ENCODE measurements around the gene CEP70. TPM values are rescaled to one million over a fixed set of nuclear protein-coding genes. Genes with fewer than 3 reads are reported as not detected.

Gene CEP70
- total and polyA plus RNA-seq, 10 of the 15 experiments (the other 5 are each of a cell fraction or from before 2014, with no cell fraction given) = 1.4 to 9.3 (median 2.2) TPM

DNA sequence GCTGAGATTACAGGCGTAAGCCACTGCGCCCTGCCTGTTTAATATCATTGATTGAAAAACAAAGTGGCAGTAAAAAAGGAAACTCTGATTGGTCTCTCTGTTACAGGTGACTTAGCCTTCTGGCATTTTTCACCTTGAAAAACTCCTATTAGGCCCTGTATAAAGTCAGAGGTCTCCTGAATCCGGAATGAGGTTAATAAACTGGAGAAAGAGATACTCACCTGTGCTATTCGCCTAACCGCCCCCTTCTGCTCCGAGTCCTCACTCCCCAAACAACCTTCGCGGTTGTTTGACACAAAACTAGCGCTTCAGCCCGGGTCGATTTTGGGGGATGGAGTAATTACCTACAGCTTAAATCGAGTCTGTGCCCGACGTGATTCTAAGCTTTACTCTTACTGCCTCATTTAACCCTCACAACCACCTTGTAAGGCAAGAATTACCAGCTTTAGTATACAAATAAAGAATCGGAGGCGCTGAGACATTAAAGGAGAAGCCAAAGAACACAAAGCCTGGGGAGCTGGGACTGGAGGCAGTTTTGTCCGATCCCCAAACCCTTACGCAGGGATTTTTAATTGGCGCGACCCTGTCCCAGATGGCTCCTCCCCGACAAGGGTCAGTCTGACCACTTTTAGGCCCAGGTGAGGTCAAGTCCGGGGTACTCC is 441 bp downstream of the CEP70 start:
- Histone ChIP-seq H4K20me1 (ENCODE audit: control insufficient read depth, insufficient read depth) (no peaks in the 10 kb centered on the region), H2AFZ (ENCODE audit: control insufficient read depth, low read depth, low read length) (peak overlapping the region; percentile 84), H3K4me3 (peak overlapping the region; percentile 62), H3K9ac (ENCODE audit: control insufficient read depth, insufficient read depth, low read length) (peak overlapping the region; percentile 69), H3K9me3 (replicated peaks; ENCODE audit: control insufficient read depth, insufficient read depth, low read length) (peaks cover 2% of the 10 kb centered on the region; the same call in 2 of the 3 replicates), H3K4me2 (ENCODE audit: control insufficient read depth, insufficient read depth) (peak overlapping the region; percentile 93), H3K36me3 (ENCODE audit: control insufficient read depth in 2 of 2, insufficient read depth in 2 of 2, low read length in 1 of 2) (no peaks in the 10 kb centered on the region), H3K27ac (ENCODE audit: control insufficient read depth, insufficient read depth) (peak overlapping the region; percentile 24; the same call in 1 of the 2 replicates), H3K79me2 (ENCODE audit: control insufficient read depth, insufficient read depth, low read length) (no peaks in the 10 kb centered on the region), H3K27me3 (replicated peaks in 1 of 2; ENCODE audit: control insufficient read depth in 2 of 2, insufficient read depth in 2 of 2, low read length in 1 of 2) (no peaks in the 10 kb centered on the region; a peak in 1 of 4 replicates), H3K4me1 (ENCODE audit: control insufficient read depth, insufficient read depth, low read length) (peaks cover 10% of the 10 kb centered on the region)
- FAIRE-seq (no peak), ATAC-seq (no peak), DNase-seq (ENCODE audit: low read depth, low spot score) (no peak)
- in situ Hi-C loops (cut with MboI) = no loop called here
- RAD21 ChIA-PET (ENCODE audit: unreplicated experiment) = interaction anchor here (0.5 to 7.5 kb wide), 26 partner anchors 8 to 329 kb away, joined by 3 to 166 read pairs (median 7); no protein-coding TSS in a partner anchor
- TF ChIP-seq MYB (IDR thresholded peaks at IDR 0.05; ENCODE audit: borderline replicate concordance, low read depth, low read length) (no peak), RB1 (IDR thresholded peaks at IDR 0.05; ENCODE audit: borderline replicate concordance) (0 out of 2 replicates have a peak, but pooled peaks have one; percentile 17), CREB1 (IDR thresholded peaks at IDR 0.05; ENCODE audit: low read depth) (no peak), JUNB (IDR thresholded peaks at IDR 0.05) (no peak)
- POLR2A ChIA-PET = interaction anchor here (1.0 to 3.3 kb wide), 6 partner anchors 12 to 322 kb away, joined by 3 to 15 read pairs (median 6); partner anchors contain the start of gene FAIM
- WGBS (ENCODE audit: insufficient coverage, insufficient replicate concordance, low lambda C conversion rate, missing lambda C conversion rate) = 12% methylated on average over 22 of the region's 22 CpGs
- SMC1A ChIA-PET (ENCODE audit: uncharacterized antibody, unreplicated experiment) = interaction anchor here (0.5 to 6.9 kb wide), 21 partner anchors 9 to 330 kb away, joined by 3 to 132 read pairs (median 6); no protein-coding TSS in a partner anchor
- BruUV-seq (replicated peaks) = TSS peak; percentile 76
- intact Hi-C loops (cut with micrococcal nuclease; ENCODE audit: unreplicated experiment) = loop anchor here (1.0 to 5.0 kb wide), 4 partner anchors 93 to 322 kb away; no protein-coding TSS in a partner anchor
- CTCF ChIA-PET = interaction anchor here (0.8 to 14.3 kb wide), 36 partner anchors 10 to 341 kb away, joined by 3 to 451 read pairs (median 6); partner anchors contain the start of gene FAIM

DNA sequence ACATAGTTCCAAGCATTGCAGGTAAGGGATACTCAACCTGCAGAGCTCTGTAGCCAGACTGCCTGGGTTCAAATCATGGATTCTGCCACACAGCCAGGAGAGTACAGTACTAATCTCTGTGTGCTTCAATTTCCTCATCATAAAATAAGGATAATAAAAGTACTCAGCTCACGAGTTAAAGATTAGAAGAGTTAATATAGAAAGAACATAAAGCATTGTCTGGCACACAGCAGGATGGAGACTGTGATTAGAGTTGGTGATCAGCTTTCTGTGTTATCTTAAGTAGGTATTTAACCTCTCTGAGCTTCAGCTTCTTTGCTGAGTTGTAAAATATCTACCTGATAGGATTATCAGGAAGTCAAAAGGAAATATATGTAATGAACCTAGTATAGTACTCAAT is 2.7 kb downstream of the CEP70 start:
- no peaks in the 10 kb centered on the region for H3K79me2 ChIP-seq (ENCODE audit: control insufficient read depth, insufficient read depth, low read length)
- ChIA-PET POLR2A (interaction anchor here (0.7 to 1.2 kb wide), 2 partner anchors 8 to 34 kb away, joined by 3 read pairs; no protein-coding TSS in a partner anchor), CTCF (interaction anchor here (1.1 to 14.3 kb wide), 11 partner anchors 11 to 325 kb away, joined by 3 to 451 read pairs (median 5); no protein-coding TSS in a partner anchor), SMC1A (ENCODE audit: uncharacterized antibody, unreplicated experiment) (interaction anchor here (0.6 to 6.9 kb wide), 11 partner anchors 12 to 333 kb away, joined by 3 to 132 read pairs (median 3); no protein-coding TSS in a partner anchor), RAD21 (ENCODE audit: unreplicated experiment) (interaction anchor here (1.2 to 7.5 kb wide), 4 partner anchors 11 to 331 kb away, joined by 4 to 166 read pairs (median 21); no protein-coding TSS in a partner anchor)
- H3K4me1 ChIP-seq (ENCODE audit: control insufficient read depth, insufficient read depth, low read length) = peaks cover 6% of the 10 kb centered on the region
- DNase-seq (ENCODE audit: low read depth, low spot score) = no peak
- H3K27ac ChIP-seq (ENCODE audit: control insufficient read depth, insufficient read depth) = no peak overlapping the region
- 11% methylated on average over 1 of the region's 1 CpG for WGBS (ENCODE audit: insufficient coverage, insufficient replicate concordance, low lambda C conversion rate, missing lambda C conversion rate)
- H3K4me2 ChIP-seq (ENCODE audit: control insufficient read depth, insufficient read depth) = no peak overlapping the region
- in situ Hi-C loops (cut with MboI) (no loop called here), intact Hi-C loops (cut with micrococcal nuclease; ENCODE audit: unreplicated experiment) (loop anchor here (5.0 kb wide), 1 partner anchor 246 kb away; no protein-coding TSS in a partner anchor)
- no peaks in the 10 kb centered on the region; a peak in 1 of 4 replicates for H3K27me3 ChIP-seq (replicated peaks in 1 of 2; ENCODE audit: control insufficient read depth in 2 of 2, insufficient read depth in 2 of 2, low read length in 1 of 2)
- H4K20me1 ChIP-seq (ENCODE audit: control insufficient read depth, insufficient read depth) = no peaks in the 10 kb centered on the region
- H2AFZ ChIP-seq (ENCODE audit: control insufficient read depth, low read depth, low read length) = no peak overlapping the region
- H3K36me3 ChIP-seq (ENCODE audit: control insufficient read depth in 2 of 2, insufficient read depth in 2 of 2, low read length in 1 of 2) = no peaks in the 10 kb centered on the region
- H3K4me3 ChIP-seq = no peak overlapping the region
- no peak for FAIRE-seq
- no peak overlapping the region for H3K9ac ChIP-seq (ENCODE audit: control insufficient read depth, insufficient read depth, low read length)
- BruUV-seq (replicated peaks) = no TSS peak
- ATAC-seq = no peak
- no peaks in the 10 kb centered on the region for H3K9me3 ChIP-seq (replicated peaks; ENCODE audit: control insufficient read depth, insufficient read depth, low read length)
- TF ChIP-seq DPF2 (IDR thresholded peaks at IDR 0.05) = no peak
- no peak for TF ChIP-seq MEF2A (IDR thresholded peaks at IDR 0.05; ENCODE audit: insufficient read depth, low read depth, low read length)
- no peak for TF ChIP-seq NR2C2 (IDR thresholded peaks at IDR 0.05; ENCODE audit: borderline replicate concordance, control insufficient read depth, insufficient read length, low read depth)
- no peak for TF ChIP-seq SP1 (IDR thresholded peaks at IDR 0.05; ENCODE audit: low read depth, low read length)
- TF ChIP-seq CBX5 (IDR thresholded peaks at IDR 0.05; ENCODE audit: low read depth) = no peak
- no peak for TF ChIP-seq JUND (IDR thresholded peaks at IDR 0.05; ENCODE audit: low read depth, low read length)
- TF ChIP-seq STAT1 (conservative IDR thresholded peaks at IDR 0.05) = no peak
- TF ChIP-seq PRDM15 (CRISPR knock-in tag; IDR thresholded peaks at IDR 0.05) = no peak
- TF ChIP-seq SUPT20H (IDR thresholded peaks at IDR 0.05; ENCODE audit: borderline replicate concordance, control insufficient read depth, low read depth, low read length) = no peak

All from GM12878 (cell line).